GM18505 (cell line): ENCODE results near the gene GPHN.

Experiments used
- ATAC-seq: cut with Tn5 transposase; IDR thresholded peaks from one replicate; pipeline ENCODE4 v1.9.1; 2021; ENCODE audit not compliant: unreplicated experiment
- POLR2A ChIP-seq: IDR thresholded peaks from 4 replicates; pipeline ENCODE4 v1.6.1; 2011; ENCODE audit warnings: borderline replicate concordance; ENCODE audit not compliant: insufficient read depth, insufficient read length; ENCODE audit errors: extremely low read depth

Gene GPHN

DNA sequence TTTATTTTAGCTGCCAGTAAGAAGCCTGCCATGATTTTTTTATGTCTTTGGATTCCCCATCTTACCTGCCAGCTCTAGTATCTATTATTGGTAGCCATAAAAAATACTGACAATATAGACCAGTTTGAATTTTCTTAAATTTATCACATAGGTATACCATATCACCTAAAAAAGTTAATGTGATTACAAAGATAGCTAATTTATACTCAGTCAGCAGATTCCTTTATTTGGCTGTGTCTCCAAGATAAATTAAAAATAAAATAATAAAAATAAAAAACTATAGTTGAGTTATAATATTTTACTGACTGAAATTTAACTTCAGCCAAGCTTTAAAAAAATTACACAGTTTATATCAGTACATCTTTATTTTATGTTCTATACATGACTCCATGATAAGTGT lies 128.3 kb downstream of the GPHN start:
- no peak for ATAC-seq
- no peak for TF ChIP-seq POLR2A

DNA sequence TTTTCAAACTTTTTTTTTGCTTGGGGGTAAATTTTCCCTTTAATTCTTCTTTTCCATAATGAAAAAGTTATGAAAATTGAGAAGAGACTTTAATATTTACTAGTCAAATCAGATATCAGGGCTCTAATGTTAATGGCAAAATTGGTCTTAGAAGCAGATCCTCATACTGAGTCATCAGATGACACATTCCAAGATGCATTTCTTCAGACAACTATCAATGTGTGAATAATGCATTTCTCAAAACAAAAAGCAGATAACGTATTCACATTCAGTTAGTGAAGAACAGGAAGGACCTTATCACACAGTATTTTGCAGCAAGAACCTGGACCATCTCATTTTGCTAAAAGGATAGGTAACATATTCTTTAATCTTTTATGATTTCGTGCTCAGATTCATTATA lies 130.7 kb downstream of the GPHN start:
- TF ChIP-seq POLR2A: no peak
- no peak for ATAC-seq

DNA sequence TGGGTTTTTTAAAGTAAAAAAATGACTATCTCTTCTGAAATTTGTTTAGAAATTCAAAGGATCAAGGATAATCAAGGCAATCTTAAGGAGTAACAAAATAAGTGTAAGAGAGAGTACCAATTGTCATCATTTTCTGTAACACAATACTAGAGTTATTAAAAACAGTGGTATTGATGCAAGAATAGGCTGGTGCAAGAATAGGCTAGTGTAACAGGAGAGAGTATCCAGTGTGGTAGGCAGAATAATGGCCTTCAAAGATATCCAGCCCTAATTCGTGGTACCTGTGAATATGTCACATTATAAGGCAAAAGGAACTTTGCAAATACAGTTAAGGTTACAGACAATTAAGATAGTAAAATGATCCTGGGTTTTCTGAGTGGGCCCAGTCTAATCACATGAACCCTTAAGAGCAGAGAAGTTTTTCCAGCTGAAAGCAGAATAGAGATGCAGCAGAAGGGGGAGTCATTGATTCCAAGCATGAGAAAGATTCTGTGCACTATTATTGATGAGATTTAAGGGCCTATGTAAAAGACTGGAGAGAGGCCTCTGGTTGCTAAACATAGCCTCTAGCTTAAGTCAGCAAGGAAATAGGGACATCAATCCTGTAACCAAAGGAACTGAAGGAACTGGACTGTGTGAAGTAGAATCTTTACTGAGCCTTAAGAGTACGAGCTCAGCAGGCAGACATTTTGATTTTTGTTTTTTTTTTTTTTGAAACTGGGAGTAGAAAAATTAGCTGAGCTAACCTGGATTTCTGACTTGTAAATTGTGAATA lies 134.1 kb downstream of the GPHN start:
- no peak for ATAC-seq
- no peak for TF ChIP-seq POLR2A

DNA sequence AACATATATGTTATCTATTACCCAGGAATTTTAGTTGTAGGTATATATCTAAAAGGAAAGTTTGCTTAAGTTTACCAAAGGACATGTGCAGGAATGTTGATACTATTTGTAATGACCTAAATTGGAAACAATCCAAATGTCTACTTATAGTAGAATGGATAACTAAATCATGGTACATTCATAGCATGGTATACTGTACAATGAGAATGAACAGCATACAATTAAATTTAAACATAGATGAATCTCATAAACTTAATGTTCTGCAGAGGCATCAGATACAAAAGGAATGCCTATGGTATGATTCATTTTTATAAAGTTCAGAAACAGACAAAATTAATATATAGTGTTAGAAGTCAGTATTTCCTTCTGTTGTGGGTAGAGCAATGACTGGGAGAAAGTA lies 135.4 kb downstream of the GPHN start:
- no peak for TF ChIP-seq POLR2A
- ATAC-seq: no peak

DNA sequence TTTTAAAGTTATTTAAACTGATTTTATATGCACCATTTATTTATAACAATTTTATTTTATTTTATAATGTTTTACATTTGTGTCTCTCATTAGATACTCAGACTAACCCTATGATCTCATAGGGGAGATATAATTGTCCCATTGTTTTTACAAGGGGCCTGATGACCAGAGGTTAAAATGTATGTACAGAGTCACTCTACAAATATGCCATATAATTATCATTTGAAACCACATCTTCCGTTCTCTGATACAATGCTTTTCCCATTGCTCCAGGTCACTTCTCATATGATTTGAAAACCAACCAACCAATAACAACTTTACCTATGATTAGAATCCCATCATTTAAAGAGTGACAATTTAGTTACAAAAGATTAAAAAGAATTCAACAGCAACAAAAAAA lies 137.8 kb downstream of the GPHN start:
- ATAC-seq: no peak
- TF ChIP-seq POLR2A: no peak

DNA sequence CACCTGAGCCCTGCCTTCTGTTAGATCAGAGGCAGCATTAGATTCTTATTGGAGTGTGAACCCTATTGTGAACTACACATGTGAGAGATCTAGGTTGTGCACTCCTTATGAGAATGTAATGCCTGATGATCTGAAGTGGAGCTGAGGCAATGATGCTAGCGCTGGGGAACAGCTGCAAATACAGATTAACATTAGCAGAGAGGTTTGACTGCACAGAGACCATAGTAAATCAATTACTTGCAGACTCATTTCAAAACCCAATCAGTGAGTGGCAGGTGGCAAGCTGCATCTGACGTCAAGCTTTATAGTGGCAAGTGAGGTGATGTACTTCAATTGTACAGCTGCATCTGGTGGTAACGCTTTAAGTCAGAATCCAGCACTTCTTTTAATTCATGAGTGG lies 141.6 kb downstream of the GPHN start:
- ATAC-seq: peak; percentile 67
- TF ChIP-seq POLR2A: no peak

DNA sequence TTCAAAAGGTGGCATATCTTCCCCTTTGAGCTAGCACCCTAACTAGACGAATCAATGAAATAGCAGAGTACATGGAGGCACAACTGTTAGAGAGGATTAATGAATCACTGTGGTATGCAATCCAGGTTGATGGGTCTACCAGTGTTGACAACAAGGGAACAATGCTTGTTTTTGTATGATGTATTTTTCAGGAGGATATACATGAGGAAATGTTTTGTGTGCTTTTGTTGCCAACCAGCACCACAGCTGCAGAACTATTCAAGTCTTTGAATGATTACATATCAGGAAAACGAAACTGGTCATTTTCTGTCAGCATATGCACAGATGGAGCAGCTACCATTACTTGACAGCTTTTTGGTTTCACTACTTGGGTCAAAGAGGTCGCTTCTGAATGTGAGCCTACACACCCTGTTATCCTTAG lies 142.6 kb downstream of the GPHN start:
- TF ChIP-seq POLR2A: no peak
- ATAC-seq: no peak

DNA sequence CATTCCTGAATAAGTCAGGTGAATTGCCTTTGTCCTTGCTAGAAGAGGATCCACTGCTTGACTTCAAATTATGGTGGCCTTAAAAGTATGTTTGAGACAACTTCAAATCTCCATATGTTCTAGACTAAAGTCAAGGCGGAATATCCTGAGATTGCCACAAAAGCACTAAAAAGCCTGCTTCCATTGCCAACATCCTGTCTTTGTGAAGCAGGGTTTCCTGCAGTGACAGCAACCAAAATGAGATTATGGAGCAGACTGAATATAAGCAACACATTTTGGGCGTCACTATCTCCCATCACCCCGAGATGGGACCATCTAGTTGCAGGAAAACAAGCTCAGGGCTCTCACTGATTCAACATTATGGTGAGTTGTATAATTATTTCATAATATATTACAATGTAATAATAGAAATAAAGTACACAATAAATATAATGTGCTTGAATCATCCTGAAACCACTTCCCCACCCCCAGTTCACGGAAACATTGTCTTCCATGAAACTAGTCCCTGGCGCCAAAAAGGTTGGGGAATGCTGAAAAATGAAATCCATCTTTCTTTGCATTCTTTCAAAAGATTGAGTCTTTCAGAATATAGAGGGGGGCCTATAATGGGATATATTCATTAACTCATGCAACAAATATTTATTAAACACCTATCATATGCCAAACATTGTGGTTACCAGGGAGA lies 143.7 kb downstream of the GPHN start:
- TF ChIP-seq POLR2A: no peak
- no peak for ATAC-seq

DNA sequence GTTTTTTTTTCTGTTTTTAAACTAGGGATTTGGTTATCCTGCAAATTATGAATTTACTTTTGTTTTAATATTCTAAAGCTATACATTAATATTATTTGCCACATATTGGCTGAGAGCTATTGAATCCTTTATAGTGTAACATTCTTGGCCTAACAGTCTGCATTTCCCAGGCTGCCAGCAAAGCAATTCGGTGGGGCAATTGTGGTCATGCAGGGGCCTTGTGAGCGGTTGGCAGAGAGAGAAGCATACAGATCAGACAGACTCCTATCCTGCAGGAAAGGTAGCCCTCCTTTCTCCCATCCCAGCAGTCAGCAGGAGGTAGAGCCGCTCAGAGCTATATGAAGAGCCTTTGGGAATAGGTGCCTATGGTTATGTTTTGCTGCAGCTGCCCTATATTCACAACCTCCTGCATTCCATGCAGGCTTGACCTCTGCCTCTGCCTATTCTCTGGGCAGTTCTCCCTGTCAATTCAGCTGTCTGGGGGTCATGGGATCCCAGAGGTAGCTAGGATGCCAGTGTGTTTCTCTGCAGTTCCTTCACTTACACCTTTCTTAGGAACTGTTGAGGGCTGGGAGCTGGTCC lies 144.7 kb downstream of the GPHN start:
- no peak for TF ChIP-seq POLR2A
- no peak for ATAC-seq

DNA sequence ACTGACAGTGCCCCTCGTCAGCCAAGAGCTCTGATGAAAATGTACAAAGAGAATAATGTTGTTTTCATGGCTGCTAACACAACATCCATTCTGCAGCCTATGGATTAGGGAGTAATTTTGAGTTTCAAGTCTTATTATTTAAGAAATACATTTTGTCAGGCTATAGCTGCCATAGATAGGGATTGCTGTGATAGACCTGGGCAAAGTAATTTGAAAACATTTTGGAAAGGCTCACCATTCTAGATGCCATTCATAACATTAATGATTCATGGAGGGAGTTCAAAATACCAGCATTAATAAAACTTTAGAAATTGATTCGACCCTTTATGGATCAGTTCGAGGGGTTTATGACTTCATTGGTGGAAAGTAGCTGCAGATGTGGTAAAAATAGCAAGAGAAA lies 149.8 kb downstream of the GPHN start:
- ATAC-seq: no peak
- TF ChIP-seq POLR2A: no peak

DNA sequence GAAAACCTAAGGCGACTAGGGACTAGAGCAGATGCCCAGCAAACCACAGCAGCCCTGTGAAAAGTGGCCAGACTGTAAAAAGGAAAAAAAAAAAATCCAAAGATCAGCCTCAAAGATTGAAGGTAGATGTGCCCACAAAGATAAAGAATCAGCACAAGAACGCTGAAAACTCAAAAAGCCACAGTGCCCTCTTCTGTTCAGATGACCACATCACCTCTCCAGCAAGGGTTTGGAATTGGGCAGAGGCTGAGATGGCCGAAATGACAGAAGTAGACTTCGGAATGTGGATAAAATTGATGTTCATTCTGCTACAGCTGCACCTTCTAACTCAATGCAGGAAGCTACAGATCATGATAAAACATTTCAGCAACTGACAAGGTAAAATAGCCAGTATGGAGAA lies 154.4 kb downstream of the GPHN start:
- TF ChIP-seq POLR2A: no peak
- no peak for ATAC-seq

DNA sequence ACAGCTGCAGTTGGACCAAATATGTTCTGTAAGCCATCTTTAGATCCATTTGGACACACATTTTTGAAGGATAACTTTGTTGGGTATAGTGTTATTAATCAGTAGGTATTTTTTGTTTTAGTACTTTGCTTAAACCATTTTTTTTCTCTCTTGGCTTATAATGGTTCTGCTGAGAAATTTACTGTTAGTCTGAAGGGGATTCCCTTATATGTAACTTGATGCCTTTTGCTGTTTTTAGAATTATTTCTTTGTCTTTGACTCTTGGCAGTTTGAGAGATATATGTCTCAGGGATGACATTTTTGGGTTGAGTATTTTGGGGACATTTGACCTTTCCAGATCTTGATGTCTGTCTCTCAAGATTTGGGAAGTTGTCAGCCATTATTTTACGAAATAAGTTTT lies 169.8 kb downstream of the GPHN start:
- no peak for ATAC-seq
- TF ChIP-seq POLR2A: no peak

DNA sequence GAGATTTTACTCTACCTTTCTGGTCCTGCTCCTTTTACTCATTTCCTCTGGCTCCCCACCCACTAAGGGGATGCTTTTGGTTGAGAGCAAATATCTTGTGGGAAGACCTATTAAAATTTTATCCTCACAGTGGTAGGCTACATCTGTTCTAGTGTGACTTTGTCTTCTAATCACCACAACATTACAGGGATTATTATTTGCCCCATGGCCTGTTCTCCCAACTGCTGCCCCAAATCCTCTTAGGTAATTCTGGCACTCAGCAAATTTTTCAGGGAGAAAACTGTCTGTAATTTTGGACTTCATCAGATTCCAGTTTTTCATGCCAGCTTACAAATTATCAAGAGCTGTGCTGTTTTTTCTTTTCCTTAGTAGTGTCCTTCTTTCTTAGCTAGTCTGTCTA lies 172.3 kb downstream of the GPHN start:
- no peak for ATAC-seq
- no peak for TF ChIP-seq POLR2A

DNA sequence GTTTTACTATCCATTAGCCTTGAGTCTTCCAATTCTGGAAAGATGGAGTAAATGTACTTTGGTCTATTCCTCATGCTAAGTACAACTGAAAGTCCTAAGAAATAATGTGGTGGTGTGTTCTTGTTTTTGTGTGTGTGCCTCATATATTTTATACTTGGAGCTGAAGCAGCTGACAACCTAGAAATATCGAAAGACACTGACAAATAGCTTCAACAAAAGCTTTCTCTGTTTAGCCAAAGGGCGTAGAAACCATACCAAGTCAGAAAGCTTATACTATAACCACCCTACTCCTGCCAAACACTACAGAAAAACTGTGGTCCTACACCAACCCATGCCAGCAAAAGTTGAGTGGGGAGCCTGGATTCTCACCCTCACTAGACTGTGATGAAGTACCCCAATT lies 188.4 kb downstream of the GPHN start:
- TF ChIP-seq POLR2A: no peak
- no peak for ATAC-seq
